Stimulated activated CD8-positive, alpha-beta memory T cell treated with anti-CD3 and anti-CD28 coated beads, Interleukin-15, amount 100 ng/mL, for 48 hours (primary cell): ENCODE results near the gene RALGDS.
A peak's percentile ranks its signal among the peaks of the same experiment; 100 is the strongest.
"Not testable (repeated sequence)": the region's sequence is repeated elsewhere in the genome, so short reads cannot be mapped to it uniquely, and the experiment has no call there.

Experiments used
- DNase-seq, 2 donors: peaks; one replicate each; pipeline ENCODE4 v3.0.0-alpha.2; 2020; ENCODE audit warnings: low read depth in 2 of 2

RALGDS gene

DNA sequence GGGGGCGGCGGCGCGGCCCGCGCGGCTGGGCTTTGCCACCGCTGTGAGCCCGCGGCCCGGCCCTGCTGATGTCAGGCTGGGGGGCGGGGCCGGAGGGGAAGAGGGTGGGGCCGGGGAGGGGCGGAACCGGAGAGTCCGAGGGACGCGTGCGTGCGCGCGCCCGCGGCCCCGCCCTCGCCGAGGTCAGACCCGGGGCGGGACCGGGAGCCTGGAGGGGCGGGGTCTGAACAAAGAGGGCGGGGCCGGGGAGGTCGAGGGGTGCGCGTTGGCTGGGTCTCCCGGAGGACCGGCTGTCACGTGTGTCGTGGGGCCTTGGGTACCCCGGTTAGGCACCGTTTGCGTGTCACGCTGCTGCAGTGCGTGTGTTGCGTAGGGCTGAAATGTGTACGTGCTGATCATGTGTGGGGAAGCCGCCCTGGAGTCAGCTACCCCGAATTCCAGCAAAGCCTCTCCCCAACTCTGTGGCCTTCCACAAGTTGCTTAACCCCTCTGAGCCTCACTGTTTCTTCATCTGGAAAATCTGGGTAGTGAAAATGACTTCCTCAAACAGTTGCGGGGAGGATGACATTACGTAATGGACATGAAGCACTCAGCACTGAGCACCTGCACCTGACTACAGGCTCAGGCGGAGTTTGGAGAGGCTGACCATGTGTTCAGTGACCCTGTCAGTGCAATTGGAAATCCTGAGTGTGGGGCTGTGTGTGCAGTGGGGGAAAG, at the start of gene RALGDS:
Gene RALGDS, minus strand, starts transcription at position 43 of the 717 bp plus-strand sequence. CDS start 86 bp downstream, outside the sequence.
- DNase-seq, result peak; percentile 81 to 84

DNA sequence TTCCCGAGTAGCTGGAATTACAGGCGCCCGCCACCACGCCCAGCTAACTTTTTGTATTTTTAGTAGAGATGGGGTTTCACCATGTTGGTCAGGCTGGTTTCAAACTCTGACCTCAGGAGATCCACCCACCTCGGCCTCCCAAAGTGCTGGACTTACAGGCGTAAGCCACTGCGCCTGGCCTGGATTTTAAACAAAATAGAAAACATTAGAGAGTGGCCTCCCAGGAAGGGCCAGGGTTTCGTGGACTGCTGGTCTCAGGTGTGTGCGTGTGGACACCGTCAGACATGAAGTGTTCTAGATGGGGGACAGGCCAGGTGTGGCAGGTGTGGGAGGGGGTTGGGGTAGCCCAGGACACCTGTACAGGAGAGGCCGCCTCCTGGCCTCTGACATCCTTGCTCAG, 49.7 kb upstream of the RALGDS start:
- no peak for DNase-seq

DNA sequence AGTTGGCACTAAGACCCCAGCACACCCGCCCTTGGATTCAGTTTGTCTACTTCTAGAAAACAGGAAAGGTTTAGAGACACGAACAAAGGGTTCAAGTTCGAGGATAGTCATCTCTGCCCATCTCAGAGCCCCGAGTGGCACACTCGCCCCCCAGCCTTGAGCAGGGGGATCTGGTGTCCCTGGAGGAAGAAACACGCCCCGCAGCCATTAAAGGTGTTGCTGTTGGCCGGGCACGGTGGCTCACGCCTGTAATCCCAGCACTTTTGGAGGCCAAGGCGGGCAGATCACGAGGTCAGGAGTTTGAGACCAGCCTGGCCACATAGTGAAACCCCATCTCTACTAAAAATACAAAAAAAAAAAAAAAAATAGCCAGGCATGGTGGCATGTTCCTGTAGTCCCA, 48.6 kb upstream of the RALGDS start:
- DNase-seq, result not testable (repeated sequence)

DNA sequence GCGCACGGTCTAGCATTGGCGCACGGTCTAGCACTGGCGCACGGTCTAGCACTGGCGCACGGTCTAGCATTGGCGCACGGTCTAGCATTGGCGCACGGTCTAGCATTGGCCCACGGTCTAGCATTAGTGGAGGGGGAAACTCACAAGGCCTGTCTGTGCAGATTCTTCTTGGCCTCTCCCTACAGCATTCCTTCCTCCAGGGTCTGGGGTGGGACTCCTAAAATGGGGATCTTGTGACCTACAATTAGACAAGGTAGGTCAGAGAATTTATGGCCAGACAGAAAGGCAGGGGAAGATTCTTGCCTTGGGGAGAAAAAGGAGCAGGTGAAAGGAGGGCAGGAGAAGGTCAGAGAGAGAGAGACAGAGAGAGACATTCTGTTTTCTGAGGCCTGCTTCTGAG, 48.1 kb upstream of the RALGDS start:
- DNase-seq, result no peak

DNA sequence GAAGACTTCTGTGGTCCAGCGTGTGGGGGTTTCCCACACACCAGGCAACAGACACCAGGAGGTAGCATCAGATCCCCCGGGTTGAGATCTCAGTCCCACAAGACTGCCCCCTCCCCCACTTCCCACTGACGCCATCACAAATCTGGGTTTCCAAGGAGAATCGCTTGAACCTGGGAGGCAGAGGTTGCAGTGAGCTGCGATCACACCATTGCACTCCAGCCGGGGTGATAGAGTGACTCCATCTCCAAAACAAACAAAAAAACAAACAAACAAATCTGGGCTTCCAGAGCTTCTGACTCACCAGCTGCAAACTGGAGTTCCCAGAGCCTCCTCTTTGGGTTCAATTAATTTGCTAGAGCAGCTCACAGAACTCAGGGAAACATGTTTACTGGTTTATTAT, 47.4 kb upstream of the RALGDS start:
- DNase-seq, result no peak

DNA sequence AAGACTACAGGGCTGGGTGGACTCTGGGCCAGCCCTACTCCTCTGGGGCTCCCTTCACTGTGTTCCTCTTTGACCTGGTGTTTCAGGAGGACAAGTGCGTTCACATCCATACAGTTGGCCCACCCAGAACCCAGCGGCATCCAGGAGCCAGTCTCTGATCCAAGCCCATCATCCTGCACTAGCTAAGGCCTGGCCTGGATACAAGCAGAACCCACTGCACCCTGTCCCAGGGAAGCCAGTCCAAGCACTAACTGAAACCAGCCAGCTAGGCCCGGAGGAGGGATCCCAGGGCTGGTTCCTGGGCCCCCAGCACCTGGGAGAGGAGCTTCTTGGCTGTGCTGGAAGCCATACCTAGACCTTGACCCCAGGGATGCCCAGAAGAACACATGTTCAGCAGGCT, 46.7 kb upstream of the RALGDS start:
- DNase-seq, result no peak

DNA sequence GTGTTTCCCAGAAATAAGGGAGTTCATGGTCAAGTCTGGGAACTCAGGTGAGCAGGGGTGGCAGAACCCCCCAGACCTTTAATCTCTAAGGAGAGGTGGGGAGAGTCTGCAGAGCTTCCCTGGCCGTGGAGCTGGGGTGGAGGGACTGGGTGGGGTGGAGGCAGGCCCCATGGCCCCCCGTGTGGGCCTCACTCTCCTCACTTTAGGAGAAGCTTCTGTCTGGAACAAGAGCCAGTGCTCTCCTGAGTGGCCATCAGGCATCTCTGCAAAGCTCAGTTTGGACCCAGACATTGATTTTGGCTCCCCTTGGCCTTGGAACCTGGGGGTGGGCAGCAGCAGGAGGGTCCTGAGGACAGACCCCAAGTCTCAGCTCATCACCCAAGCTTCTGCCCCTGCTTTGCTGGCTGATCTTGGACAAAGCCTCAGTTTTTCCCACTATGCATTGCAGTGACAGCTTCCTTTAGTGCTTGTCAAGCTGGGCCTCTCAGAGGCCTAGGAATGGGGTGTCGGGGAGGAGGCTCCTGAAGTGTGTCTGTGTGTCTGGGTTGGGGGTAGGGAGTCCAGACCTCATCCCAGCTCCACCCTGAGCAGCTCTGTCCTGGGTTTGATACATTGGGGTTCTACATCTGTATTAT, 46.2 kb upstream of the RALGDS start:
- DNase-seq, result no peak

DNA sequence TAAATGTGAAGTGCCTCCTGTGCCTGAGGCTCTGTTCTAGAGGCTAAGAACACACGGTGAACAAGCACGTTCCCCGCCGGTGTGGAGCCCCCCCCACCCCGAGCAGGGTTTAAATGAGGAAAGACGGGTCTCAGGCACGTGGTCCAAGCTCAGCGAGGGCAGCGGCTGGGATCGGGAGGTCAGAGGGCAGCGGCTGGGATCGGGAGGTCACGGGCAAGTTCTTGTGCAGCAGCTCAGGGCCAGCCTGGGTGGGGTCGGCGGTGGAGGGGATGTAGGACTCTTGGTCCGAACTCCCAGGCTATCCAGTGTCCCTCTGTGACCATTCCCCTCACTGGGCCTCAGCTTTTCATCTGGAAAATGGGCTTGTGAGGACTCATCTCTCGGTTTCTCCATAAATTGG, 45.4 kb upstream of the RALGDS start:
- DNase-seq, result no peak

DNA sequence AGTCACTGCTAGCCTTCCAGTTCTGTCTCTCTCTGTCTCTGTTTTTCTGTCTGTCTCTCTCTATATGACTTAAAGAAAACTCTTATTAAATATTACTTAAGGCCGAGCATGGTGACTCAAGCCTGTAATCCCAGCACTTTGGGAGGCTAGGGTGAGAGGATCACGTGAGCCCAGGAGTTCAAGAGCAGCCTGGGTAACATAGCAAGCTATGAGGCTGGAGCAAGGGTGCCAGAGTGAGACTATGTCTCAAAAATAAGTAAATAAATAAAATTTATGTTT, 44.4 kb upstream of the RALGDS start:
- no peak for DNase-seq

DNA sequence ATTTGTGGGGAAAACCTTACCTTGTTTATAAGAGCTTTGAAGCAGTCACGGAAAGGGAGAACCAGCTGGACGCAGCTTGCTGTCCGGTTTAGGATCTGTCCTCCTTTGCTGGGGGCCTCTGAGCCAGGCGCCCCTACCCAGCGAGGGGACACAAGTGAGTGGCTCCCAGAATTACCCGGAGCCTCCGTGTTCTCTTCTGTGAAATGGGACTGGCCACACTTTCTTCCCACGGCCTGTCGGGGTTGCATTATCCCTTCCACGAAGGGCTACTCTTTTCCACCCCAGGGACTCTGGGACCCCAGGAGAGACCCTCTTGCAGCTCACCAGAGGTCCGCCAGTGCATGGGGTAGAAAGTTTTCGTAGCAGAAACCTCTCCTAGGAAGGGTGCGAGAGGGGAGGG, 43.2 kb upstream of the RALGDS start:
- DNase-seq, result no peak

DNA sequence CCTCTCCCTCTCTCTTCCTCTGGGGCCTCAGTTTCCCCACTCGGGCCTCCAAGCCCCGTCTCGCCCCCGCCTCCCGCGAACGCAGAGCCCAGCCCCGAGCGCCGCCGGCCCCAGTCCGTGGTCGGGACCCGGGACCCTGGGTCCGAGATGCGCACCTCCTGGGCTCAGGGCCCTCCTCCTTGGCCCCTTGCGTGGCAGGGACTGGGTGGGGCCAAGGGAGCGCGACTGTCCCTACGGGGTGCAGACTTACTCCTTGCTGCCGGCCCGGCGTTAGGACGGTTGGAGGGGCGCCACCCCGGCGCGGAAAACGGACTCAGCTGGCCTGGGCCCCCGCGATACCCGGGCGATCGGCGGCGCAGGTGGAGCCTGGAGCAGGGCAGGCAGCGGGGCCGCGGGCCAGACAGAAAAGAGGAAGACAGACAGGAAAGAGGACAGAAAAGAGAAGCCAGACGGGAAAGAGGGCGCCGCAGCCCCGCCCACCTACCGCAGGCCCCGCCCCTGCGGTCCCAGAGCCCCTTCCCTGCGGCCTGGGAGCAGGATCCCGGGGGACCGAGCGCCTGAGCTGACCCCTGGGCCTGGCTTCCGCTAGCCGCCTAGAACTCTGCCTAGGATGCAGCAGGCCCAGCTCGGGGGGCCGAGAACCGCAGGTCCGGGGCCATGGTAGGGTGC, 42.6 kb upstream of the RALGDS start, which contains the start of gene GBGT1:
Gene GBGT1, minus strand, starts transcription at position 411 of the 669 bp plus-strand sequence. CDS start 1,502 bp downstream, outside the sequence.
- no peak for DNase-seq

DNA sequence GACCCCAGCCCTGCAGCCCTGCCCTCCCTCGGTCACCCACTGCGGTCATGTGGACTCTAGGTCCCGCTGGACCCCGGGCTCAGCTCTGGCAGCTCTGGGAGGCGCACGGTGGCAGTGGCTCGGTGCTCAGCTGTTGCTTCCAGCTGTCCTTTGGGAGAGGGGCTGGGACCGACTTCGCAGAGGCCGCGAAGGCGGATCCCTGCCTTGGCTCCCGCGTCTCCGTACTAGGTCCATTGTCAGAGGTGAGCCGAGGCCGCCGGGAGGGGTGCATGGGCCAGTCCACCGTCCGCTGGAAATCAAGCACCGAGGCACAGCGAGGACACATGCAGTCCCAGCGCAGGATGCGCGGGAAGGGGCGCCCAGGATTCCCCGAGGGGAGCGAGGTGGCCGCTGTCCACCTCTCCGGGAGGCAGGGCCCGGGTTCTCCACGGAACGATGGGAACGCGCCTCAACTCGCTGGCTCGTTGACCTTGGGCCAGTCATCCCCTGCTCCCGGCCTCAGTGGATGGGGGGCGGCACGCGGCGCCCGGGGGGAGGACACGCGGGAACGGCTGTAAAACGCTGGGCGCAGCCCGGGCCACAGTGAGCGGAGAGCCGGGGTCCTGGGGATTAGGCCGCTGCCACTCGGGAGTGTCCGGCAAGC, 41.9 kb upstream of the RALGDS start:
- no peak for DNase-seq

DNA sequence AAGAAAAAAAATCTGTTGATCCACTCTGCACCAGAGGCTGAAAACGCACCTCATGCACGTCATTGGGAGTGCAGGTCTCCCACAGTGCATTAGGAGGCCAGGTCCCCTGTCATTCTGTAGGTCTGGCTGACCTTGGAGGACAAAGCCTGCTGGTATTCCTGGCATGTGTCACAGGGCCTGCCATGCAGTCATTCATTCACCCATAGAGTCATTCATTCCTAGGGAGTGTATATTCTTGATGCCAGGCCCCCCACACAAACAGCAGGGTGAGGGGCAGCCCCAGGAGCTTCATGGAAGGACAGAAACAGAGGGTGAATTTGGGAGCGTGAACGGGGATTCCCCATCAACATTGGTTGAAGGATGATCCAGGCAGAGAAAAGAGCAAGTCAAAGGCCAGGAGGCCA, 40.5 kb upstream of the RALGDS start:
- DNase-seq, result no peak

DNA sequence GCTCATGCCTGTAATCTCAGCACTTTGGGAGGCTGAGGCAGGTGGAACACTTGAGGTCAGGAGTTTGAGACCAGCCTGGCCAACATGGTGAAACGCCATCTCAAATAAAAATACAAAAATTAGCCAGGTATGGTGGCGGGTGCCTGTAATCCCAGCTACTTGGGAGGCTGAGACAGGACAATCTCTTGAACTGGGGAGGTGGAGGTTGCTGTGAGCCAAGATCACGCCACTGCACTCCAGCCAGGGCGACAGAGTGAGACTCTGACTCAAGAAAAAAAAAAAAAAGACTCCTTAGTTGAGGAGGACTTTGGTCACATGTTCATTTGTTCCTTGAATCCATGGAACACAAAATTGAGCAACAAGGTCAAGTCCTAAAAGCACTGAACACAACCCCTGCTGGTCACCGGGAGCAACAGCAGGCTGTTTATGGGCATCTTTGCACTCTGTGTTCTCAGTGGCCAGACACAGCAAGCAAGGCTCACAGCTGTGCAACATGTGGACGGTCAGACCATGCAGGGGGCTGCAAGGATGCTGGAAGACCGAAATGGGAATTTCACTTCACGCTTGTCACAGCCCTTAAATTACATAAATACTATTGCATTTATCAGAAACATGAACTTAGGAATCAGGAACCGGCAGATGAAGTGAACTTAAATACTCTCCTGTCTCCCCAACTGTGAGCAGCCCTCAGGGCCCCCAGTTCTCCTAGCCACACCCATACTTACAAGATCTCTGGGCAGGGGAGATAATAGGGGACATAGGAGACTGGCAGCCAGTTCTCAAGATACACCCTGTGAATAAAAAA, 39.9 kb upstream of the RALGDS start:
- DNase-seq, result no peak

DNA sequence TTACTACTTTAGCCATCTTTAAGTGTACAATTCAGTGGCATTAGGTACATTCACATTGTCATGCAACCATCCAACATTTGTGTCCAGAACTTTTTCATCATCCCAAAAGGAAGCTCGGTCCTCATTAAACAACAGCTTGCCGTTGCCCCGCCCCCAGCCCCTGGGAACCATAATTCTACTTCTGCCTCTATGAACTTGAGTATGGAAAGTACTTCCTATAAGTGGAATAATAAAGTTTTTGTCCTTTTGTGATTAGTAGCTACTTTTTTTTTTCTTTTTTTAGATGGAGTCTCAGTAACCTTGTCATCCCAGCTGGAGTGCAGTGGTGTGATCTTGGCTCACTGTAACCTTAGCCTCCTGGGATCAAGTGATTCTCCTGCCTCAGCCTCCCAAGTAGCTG, 37.7 kb upstream of the RALGDS start:
- no peak for DNase-seq

DNA sequence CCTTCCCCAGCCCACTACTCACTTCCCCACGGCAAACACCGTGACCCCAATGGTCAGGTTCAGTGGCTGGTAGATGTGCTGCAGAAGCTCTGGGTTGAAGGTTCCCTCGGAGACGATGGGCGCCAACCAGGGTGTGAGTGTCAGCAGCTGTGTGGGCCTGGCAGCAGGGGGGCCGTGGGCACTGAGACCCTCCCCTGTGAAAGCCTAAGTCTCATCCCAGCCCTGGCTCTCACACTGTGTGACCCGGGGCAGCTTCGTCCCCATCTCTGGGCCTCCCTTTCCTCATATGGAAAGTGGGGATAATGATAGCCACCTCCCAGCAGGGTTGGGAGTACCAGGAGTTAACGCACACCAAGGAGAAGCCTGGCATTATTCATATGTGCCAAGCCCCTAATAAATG, 34.1 kb upstream of the RALGDS start:
- DNase-seq, result no peak

DNA sequence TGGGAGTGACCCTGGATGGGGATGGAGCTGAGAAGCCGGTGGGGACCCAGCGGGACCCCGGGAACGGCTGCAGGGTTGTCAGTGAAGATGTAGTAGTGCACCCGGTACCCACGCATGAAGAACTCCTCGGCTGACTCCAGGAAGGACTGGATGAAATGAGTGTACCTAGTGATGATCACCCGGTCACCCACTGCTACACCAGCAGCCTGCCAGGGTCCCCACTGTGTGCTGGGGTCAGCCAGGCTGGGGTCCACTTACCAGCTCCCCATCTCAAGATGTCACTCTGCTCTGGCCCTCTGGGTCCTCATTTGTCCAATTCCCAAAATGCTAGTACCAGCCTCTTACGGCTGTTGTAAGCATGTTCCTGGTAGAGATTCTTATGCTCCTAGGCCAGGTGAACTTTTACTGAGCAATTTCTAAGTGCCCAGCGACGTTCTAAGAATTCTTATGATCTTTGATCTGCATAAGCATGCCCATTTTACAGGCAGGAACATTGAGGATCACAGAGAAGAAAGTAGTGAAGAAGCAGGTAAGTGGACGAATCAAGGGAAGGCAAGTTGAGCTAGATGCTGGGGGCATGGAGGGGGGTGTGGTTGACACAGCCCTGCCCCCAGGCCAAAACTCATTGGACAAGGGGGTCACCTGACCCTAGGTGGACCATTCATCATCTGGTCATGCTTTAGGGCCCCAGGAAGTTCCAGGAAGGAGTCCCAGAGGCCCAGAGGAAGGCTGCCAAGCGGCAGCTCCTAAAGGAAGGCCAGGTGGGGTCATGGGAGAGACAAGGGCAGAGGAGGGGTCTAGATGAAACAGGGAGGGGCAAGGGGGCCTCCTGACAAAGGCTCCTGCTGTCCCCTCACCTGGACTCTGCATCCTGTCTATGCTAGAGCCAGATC, 33.3 kb upstream of the RALGDS start:
- DNase-seq, result no peak

DNA sequence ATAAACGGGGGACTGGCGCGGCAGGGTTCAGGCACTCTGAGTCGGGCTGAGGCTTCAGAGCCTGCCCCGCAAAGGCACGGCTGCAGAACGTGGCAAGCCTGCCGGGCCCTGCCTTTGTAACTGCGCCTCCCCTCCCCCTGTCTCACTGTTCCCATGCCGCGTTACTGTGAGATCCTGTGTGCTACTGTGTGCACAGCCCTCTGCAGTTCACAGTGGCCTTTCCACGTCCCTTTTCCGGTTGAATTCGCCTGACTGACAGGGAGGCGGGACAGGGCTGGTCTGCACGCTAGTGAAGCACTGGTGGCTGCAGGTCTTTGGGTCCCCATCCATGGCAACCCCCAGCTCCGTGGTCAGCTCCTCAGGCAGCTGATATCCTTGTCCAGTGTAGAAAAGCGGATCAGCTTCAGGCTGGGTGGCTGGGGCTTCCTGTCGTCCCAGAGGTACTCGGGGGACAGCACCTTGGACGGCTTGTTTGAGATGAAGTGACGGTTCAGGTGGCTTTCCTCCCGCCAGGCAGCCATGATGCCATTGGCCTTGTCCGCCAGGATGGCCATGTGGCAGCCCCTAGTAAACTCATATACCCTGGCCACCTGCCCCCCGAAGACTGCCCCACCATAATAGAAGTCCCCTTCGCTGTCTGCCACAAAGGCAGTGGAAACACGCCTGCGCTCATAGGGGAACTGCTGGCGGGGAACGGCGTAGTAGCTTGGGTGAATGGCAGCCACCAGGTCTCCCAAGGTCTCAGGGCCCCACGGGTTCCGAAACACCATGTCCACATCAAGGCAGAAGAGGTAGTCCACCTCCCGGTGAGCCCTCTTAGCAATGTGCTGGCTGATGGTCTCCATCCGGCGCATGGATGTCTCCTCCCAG, 32.4 kb upstream of the RALGDS start:
- no peak for DNase-seq

DNA sequence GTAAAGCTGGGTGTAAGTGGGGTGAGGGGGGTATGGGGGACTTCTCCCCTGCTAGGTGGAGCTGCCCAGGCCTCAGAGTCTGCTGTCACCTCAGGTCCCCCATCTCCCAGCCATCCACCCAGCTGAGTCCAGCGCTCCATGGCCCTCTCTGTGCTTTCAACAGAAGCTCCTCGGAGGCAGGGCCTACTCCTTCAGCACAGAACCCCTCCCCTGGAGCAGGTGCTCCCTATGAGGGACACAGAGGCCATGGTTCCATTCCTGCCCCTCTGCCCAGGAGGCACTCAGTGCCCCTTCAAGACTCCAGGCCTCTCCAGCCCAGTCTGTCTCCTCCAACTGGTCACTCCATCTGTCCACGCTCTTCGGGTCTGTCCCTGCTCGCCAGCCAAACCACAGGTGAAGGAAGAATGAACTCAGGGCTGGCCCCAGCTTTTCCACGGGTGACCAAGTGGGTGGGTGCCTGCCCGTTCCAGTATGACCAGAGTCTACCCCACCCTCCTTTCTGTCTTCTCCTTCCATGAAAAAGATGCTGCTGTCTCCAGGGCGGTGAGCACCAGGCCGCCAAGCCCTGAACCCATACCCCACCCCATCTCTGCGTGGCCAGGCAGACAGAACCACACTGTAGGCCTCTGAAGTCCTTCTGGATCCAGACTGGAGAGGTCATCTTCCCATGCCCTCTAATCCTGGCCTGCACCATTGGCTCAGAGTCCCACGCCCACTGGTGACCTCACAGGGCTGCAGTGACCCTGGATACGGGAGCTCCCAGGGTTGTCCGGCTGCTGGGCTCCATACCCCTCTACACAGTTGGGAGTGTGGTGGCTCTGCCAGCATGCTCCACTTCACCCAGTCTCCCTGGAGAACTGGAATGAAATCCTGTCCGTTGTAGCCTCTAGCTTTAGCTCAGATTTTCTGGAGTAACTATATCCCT, 30.8 kb upstream of the RALGDS start:
- DNase-seq, result no peak
